Stomach (tissue), 9 donors: ENCODE results near the gene SLC24A4. TPM values are rescaled to one million over a fixed set of nuclear protein-coding genes. Genes with fewer than 3 reads are reported as not detected.

ENCODE experiments used
- DNase-seq, 2 donors: peaks; one replicate each; pipeline versions ENCODE4 v3.0.0 to v3.0.0-alpha.2; 2013 to 2019
- H3K27ac ChIP-seq, 5 donors: fragments of 200-600 bp in 4 of 5; sonication (generic) in 4 of 5; one replicate each; pipeline ENCODE4 v1.5.1; 2013 to 2019; ENCODE audit warnings: mild to moderate bottlenecking in 1 of 5, moderate library complexity in 1 of 5
- H3K27me3 ChIP-seq, 3 donors: fragments of 200-600 bp; sonication (generic); one replicate each; pipeline ENCODE4 v1.5.1; 2017 to 2019; ENCODE audit warnings: mixed run types in 1 of 3
- H3K36me3 ChIP-seq, 4 donors: fragments of 200-600 bp; sonication (generic); 1 replicate in 3 of 4; 2 replicates in 1 of 4; pipeline ENCODE4 v1.5.1; 2016 to 2019
- H3K4me1 ChIP-seq, 4 donors: fragments of 200-600 bp; sonication (generic); one replicate each; pipeline ENCODE4 v1.5.1; 2016 to 2019
- H3K4me3 ChIP-seq, 4 donors: fragments of 200-600 bp; sonication (generic) in 3 of 4; one replicate each; pipeline ENCODE4 v1.5.1; 2016 to 2019; ENCODE audit warnings: mild to moderate bottlenecking in 1 of 4
- H3K9me3 ChIP-seq, 4 donors: fragments of 200-600 bp; sonication (generic); one replicate each; pipeline ENCODE4 v1.5.1; 2016 to 2019
- CTCF ChIP-seq, 7 experiments: fragments of 450-650 bp in 4 of 7; fragments of 200-600 bp in 3 of 7; sonication (generic) in 3 of 7; IDR thresholded peaks; one replicate each; pipeline ENCODE4 v1.5.1; 2016 to 2019; ENCODE audit warnings: antibody characterized with exemption in 7 of 7, control low read depth in 2 of 7, mild to moderate bottlenecking in 1 of 7
- EP300 ChIP-seq: sonication (generic); formaldehyde crosslinking; IDR thresholded peaks from one replicate; pipeline ENCODE4 v1.6.1; 2017; ENCODE audit warnings: antibody characterized with exemption
- POLR2A ChIP-seq, 4 donors: fragments of 450-650 bp; IDR thresholded peaks; one replicate each; pipeline ENCODE4 v1.6.1; 2016; ENCODE audit warnings: antibody characterized with exemption in 4 of 4, control low read depth in 2 of 4, mild to moderate bottlenecking in 1 of 4, moderate library complexity in 1 of 4
- POLR2AphosphoS5 ChIP-seq, 3 donors: sonication (generic); formaldehyde crosslinking; IDR thresholded peaks; one replicate each; pipeline ENCODE4 v1.6.1; 2016; ENCODE audit warnings: antibody characterized with exemption in 3 of 3
- WGBS, 5 donors: extraction: QIAGEN DNeasy Blood & Tissue Kit in 3 of 5; methylation state at CpG; one replicate each; pipeline versions ENCODE4 v1.1.5 to v1.1.7; 2013 to 2018; 5-methylcytosine and 5-hydroxymethylcytosine counted together
- intact Hi-C: fragments of 100-400 bp; cut with DNase I; formaldehyde crosslinking; loops from one replicate; pipeline ENCODE4 v1.15.1; 2023; ENCODE audit warnings: low total_unique reads
- polyA plus RNA-seq, 3 donors: library from polyadenylated mRNA; stranded (reverse); fragments of 200-250 nt; gene quantifications; one replicate each; pipeline ENCODE4 v1.2.3, GENCODE V29; 2013
- total RNA-seq, 5 donors: library from RNA; depleted of rRNA; stranded (reverse); fragments of >200 nt; gene quantifications; one replicate each; pipeline versions ENCODE4 v1.1.0 to v1.2.3, GENCODE V29; 2014 to 2016
- donor health status: healthy with polysubstance abuse.
- donor health status: Bipolar disorder and iron deficiency.
- donor health status: healthy.

SLC24A4 gene
- total and polyA plus RNA-seq, 8 donors = 0.08 to 0.92 (median 0.38) TPM; not detected in 4

- H3K27me3 ChIP-seq = peaks cover 0 to 85% (median 48%) of the 10 kb centered on the region in 3 donors
- TF ChIP-seq CTCF (IDR thresholded peaks at IDR 0.05) = no peak
- no peak for TF ChIP-seq EP300
- no peak for TF ChIP-seq POLR2A (IDR thresholded peaks at IDR 0.05)
- TF ChIP-seq POLR2AphosphoS5 (IDR thresholded peaks at IDR 0.05) = no peak
- H3K4me3 ChIP-seq = peak overlapping the region; percentile 37 to 53 (median 43)
- DNase-seq = no peak
- 4 to 8% (median 6%) methylated on average over 27 to 42 of the region's 42 CpGs for WGBS, 5 donors
- peaks cover 13 to 23% (median 20%) of the 10 kb centered on the region in 4 donors for H3K4me1 ChIP-seq
- no peaks in the 10 kb centered on the region for H3K36me3 ChIP-seq
- H3K27ac ChIP-seq = no peak overlapping the region
- intact Hi-C loops = no loop called here
- H3K9me3 ChIP-seq = no peaks in the 10 kb centered on the region
Observed at GRCh38 chr14:92323916-92324818, 1.2 kb downstream of the SLC24A4 start.

- H3K4me3 ChIP-seq = no peak overlapping the region
- H3K36me3 ChIP-seq = no peaks in the 10 kb centered on the region
- WGBS, 5 donors = 42 to 53% (median 46%) methylated on average over 4 of the region's 4 CpGs
- intact Hi-C loops = no loop called here
- H3K4me1 ChIP-seq = peaks cover 13 to 23% (median 20%) of the 10 kb centered on the region in 4 donors
- H3K27me3 ChIP-seq = peaks cover 0 to 70% (median 39%) of the 10 kb centered on the region in 3 donors
- TF ChIP-seq EP300 = no peak
- no peak for TF ChIP-seq POLR2AphosphoS5 (IDR thresholded peaks at IDR 0.05)
- TF ChIP-seq POLR2A (IDR thresholded peaks at IDR 0.05) = no peak
- no peak for TF ChIP-seq CTCF (IDR thresholded peaks at IDR 0.05)
- H3K27ac ChIP-seq = no peak overlapping the region
- H3K9me3 ChIP-seq = no peaks in the 10 kb centered on the region
- DNase-seq = no peak
Observed at GRCh38 chr14:92325835-92326234, 2.9 kb downstream of the SLC24A4 start.

DNA sequence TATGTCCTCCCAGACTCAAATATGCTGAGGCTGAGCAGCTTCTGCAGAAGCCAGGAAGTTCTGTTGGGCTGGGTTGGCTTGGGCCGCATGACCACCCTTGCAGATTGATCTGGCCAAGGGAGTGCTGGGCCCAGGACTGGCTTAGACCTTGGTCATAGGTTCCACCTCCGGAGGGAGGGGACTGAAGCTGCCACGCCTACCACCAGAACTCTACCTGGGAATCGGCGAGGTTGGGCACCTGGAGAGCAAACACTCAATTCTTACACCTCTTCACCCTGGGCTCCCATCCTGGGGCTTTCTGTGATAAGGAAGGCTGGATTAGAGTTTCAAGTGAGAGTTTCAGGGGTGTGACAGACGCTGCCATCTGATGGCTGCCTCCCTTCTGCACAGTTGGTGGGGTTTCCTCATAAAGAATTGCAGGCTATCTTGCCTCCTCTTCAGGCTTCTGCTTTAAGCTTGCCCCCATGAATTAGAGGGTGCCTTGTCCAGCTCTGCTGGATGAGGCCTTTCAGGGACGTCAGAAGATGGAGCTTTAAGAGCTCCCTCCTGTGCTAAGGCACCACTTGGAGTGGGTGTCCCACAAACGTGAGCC, 5.8 kb downstream of the SLC24A4 start:
- Histone ChIP-seq H3K27me3 (peaks cover 0 to 41% (median 19%) of the 10 kb centered on the region in 3 donors), H3K27ac (no peak overlapping the region), H3K4me1 (peaks cover 2 to 7% (median 6%) of the 10 kb centered on the region in 4 donors), H3K4me3 (no peak overlapping the region), H3K36me3 (no peaks in the 10 kb centered on the region), H3K9me3 (no peaks in the 10 kb centered on the region)
- DNase-seq = no peak
- intact Hi-C loops = no loop called here
- 64 to 95% (median 71%) methylated on average over 6 to 8 of the region's 8 CpGs for WGBS, 5 donors
- TF ChIP-seq CTCF (IDR thresholded peaks at IDR 0.05) (no peak), POLR2A (IDR thresholded peaks at IDR 0.05) (no peak), POLR2AphosphoS5 (IDR thresholded peaks at IDR 0.05) (no peak)

DNA sequence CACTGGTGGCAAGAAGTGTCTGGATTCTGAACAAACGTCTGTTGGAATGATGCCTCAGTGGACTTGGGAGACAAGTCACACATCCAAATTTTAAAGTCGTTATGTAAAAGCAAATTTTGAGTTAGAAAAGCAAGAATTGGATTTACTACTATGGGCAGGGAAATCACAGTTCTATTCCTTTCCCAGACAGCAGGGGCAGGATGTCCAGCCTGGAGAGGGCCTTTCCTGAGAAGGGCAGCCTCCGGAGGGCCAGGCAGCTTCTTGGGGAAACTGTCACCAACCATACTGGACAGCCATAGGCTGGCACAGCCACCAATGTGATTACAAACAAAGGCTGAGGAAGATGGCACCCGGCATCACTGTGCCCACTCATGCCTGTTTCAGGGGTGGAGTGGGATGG, 11.1 kb downstream of the SLC24A4 start:
- Histone ChIP-seq H3K27ac (no peak overlapping the region), H3K4me3 (no peak overlapping the region), H3K9me3 (no peaks in the 10 kb centered on the region), H3K27me3 (peaks cover 0 to 7% (median 3%) of the 10 kb centered on the region in 3 donors), H3K36me3 (no peaks in the 10 kb centered on the region), H3K4me1 (no peaks in the 10 kb centered on the region)
- WGBS, 5 donors = 79 to 86% (median 83%) methylated on average over 4 of the region's 4 CpGs
- TF ChIP-seq EP300 (no peak), POLR2A (IDR thresholded peaks at IDR 0.05) (no peak), POLR2AphosphoS5 (IDR thresholded peaks at IDR 0.05) (no peak), CTCF (IDR thresholded peaks at IDR 0.05) (no peak)
- DNase-seq = no peak
- intact Hi-C loops = no loop called here
